ENCODE data around the gene RAET1E. TPM values are rescaled to one million over a fixed set of nuclear protein-coding genes. Genes with fewer than 3 reads are reported as not detected.
"Not testable (repeated sequence)": the region's sequence is repeated elsewhere in the genome, so short reads cannot be mapped to it uniquely, and the experiment has no call there.

RAET1E gene, protein sequence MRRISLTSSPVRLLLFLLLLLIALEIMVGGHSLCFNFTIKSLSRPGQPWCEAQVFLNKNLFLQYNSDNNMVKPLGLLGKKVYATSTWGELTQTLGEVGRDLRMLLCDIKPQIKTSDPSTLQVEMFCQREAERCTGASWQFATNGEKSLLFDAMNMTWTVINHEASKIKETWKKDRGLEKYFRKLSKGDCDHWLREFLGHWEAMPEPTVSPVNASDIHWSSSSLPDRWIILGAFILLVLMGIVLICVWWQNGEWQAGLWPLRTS
- not detected for total RNA-seq

DNA sequence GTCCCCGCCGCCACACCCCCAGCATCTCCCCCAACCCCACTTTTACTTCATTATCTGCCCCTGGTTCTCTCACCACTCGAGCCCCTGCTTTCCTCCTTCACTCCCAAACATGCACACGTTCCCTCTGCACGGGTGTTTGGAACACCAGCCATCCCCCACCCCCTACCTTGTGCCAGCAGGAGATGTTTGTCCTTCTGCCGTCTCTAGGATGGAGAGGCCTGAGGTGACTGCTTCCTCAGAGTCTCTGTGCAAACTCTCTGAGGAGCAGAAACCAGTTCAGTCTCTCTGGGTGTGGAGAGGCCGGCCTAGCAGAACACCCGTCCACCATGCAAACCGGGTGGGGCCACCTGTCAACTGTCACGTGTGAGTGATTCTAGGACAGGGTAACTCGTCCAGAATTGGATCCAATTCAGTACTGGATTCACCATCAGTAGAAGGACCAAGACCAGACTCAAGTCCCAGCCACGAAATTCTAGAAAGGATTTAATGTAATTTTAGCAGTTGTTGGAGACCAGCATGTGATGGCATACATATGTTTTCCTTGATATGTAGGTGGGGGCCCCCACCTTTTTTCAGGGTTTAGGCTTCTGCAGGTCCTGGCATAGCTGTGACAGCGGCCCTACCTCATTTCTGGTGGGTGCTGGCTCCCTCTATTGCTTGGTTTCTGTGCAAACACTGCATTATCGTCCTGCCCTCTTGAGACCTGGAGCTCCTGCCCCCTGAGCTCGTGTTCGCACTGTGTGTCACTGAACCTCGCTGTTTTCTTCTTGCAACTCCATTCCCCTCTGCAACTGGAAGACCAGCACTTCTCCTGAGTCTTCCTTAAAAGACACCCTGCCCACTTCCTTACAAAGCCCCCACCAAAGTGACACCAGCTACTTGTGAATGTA is at the start of gene RAET1E:
RAET1E (minus strand) TSS at position 259 of the 890 bp plus-strand sequence. CDS start 7,212 bp downstream, outside the sequence.
- CTCF ChIA-PET: interaction anchor here (0.8 kb wide), 1 partner anchor 71 kb away, joined by 4 read pairs; no protein-coding TSS in a partner anchor
- peaks cover 36% of the 10 kb centered on the region for H3K27me3 Mint-ChIP-seq
- H3K36me3 Mint-ChIP-seq: no peaks in the 10 kb centered on the region
- H3K4me3 Mint-ChIP-seq: peak within 1 kb of the TSS; percentile 18
- peak; percentile 42 for DNase-seq
- ATAC-seq: no peak
- H3K9me3 Mint-ChIP-seq (ENCODE audit: low read depth): no peaks in the 10 kb centered on the region
- peaks cover 20% of the 10 kb centered on the region for H3K4me1 Mint-ChIP-seq
- peak within 1 kb of the TSS; percentile 31 for H3K27ac Mint-ChIP-seq

DNA sequence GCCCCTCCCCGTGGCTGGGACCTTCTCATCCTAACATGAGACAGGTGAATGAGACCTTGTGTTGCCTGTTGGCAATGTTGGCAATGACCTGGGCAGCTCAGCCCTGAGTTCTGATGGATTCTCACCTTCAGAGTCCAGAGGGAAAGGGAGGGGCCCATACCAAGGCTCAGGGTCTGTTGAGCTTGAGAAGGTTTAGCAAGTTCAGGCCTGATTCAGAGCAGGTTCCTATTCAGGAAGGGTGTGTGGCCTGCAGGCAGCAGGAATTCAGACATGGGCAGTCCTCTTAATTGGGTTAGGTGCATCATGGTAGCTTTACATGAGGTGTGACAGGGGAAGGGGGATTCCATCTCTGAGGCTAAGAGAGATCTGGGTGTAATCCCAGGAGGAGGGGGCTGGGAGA is 49.6 kb upstream of the RAET1E start:
- H3K9me3 Mint-ChIP-seq (ENCODE audit: low read depth); CTCF ChIA-PET; H3K4me1 Mint-ChIP-seq; H3K4me3 Mint-ChIP-seq; H3K36me3 Mint-ChIP-seq; DNase-seq; ATAC-seq; H3K27ac Mint-ChIP-seq: not testable (repeated sequence)
- peaks cover 70% of the 10 kb centered on the region for H3K27me3 Mint-ChIP-seq

DNA sequence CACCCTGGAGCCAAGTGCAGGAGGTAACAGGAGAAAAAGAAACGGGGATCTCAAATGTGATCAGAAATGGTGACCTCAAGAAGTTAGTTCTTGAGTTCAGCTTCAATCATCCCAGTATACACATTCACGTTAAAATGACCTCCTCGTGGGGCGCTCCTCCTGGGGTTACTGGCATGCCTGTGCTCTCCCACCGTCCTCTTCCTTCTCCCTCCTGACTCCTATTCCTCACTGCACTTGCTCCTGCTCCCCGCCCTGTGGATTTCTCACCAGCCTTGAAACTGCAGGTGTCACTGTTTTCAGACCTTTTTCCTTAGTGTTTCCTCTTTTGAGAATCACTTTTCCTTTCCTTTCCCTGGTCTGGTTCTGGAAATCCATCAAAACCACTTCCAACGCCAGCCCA is 48.7 kb upstream of the RAET1E start:
- H3K27me3 Mint-ChIP-seq: peaks cover 69% of the 10 kb centered on the region
- DNase-seq; H3K4me1 Mint-ChIP-seq; H3K36me3 Mint-ChIP-seq; H3K4me3 Mint-ChIP-seq; ATAC-seq; CTCF ChIA-PET; H3K9me3 Mint-ChIP-seq (ENCODE audit: low read depth); H3K27ac Mint-ChIP-seq: not testable (repeated sequence)

GRCh38 chr6:149945276-149945675 is 47.4 kb upstream of the RAET1E start:
- H3K27ac Mint-ChIP-seq; CTCF ChIA-PET; H3K36me3 Mint-ChIP-seq; H3K9me3 Mint-ChIP-seq (ENCODE audit: low read depth); ATAC-seq; DNase-seq; H3K4me3 Mint-ChIP-seq: not testable (repeated sequence)
- peaks cover 67% of the 10 kb centered on the region for H3K27me3 Mint-ChIP-seq
- H3K4me1 Mint-ChIP-seq: peaks cover 17% of the 10 kb centered on the region

- H3K27ac Mint-ChIP-seq; H3K4me3 Mint-ChIP-seq; ATAC-seq; CTCF ChIA-PET; H3K36me3 Mint-ChIP-seq; DNase-seq; H3K9me3 Mint-ChIP-seq (ENCODE audit: low read depth): not testable (repeated sequence)
- Mint-ChIP-seq H3K27me3 (peaks cover 69% of the 10 kb centered on the region), H3K4me1 (peaks cover 35% of the 10 kb centered on the region)
Measured at GRCh38 chr6:149943321-149943720, 45.4 kb upstream of the RAET1E start.

DNA sequence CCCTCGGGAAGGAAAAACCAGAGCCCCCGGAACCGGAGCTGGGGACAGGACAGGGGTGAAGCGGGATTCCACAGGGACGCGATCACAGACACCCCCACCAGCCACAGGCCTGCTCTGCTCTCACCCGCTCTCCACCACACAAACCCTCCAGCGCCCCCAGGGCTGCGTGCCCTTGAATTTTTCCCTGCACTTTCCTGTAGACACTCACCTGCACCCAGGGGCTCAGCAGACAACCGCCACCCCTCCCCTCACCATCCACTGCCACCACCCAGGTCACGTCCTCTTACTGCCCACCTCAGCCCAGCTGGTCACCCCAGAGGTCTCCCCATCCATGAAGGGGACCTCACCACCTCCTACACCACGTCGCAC is 44.5 kb upstream of the RAET1E start:
- Mint-ChIP-seq H3K9me3 (ENCODE audit: low read depth) (no peaks in the 10 kb centered on the region), H3K4me3 (peak overlapping the region; percentile 84), H3K27ac (no peak overlapping the region), H3K27me3 (peaks cover 74% of the 10 kb centered on the region), H3K4me1 (peaks cover 38% of the 10 kb centered on the region), H3K36me3 (no peaks in the 10 kb centered on the region)
- CTCF ChIA-PET: no interaction called here
- peak; percentile 39 for DNase-seq
- ATAC-seq: no peak

- peak; percentile 93 for ATAC-seq
- CTCF ChIA-PET: interaction anchor here (2.2 kb wide), 1 partner anchor 75 kb away, joined by 7 read pairs; no protein-coding TSS in a partner anchor
Measured at GRCh38 chr6:149941583-149942460, 43.9 kb upstream of the RAET1E start, which contains the start of gene ULBP2. Gene ULBP2 (plus strand): TSS chr6:149942014. CDS start chr6:149942073, 59 bp downstream.

DNA sequence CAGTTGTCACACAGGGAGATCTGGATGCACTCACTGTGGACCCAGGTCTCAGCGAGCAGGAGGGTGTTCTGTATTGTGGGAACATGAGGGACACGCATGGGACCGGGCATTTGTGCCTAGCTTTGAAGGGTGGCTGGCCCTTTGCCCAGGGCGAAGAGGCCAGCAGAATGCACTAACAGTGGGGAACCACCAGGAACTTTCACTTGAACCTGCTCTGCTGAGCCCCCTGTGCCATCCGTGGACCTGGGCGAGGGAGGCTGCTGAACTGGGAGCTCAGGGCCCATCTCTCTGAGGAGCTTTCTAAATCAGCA is 42.7 kb upstream of the RAET1E start:
- Mint-ChIP-seq H3K36me3 (no peaks in the 10 kb centered on the region), H3K4me1 (peaks cover 38% of the 10 kb centered on the region), H3K27ac (no peak overlapping the region), H3K9me3 (ENCODE audit: low read depth) (no peaks in the 10 kb centered on the region), H3K4me3 (peak overlapping the region; percentile 5), H3K27me3 (peaks cover 83% of the 10 kb centered on the region)
- peak; percentile 38 for DNase-seq
- CTCF ChIA-PET: interaction anchor here (1.4 to 2.2 kb wide), 3 partner anchors 66 to 130 kb away, joined by 6 to 7 read pairs (median 7); no protein-coding TSS in a partner anchor
- no peak for ATAC-seq

More at GRCh38 chr6:149941583-149942460, 43.9 kb upstream of the RAET1E start, which contains the start of gene ULBP2:
- peak within 1 kb of the TSS; percentile 84 for H3K4me3 Mint-ChIP-seq
- peak within 1 kb of the TSS; percentile 81 for H3K27ac Mint-ChIP-seq
- peak; percentile 92 for DNase-seq
- no peaks in the 10 kb centered on the region for H3K36me3 Mint-ChIP-seq
- peaks cover 78% of the 10 kb centered on the region for H3K27me3 Mint-ChIP-seq
- H3K9me3 Mint-ChIP-seq (ENCODE audit: low read depth): no peaks in the 10 kb centered on the region
- peaks cover 38% of the 10 kb centered on the region for H3K4me1 Mint-ChIP-seq

GRCh38 chr6:149939909-149940671 is 42.2 kb upstream of the RAET1E start:
- Mint-ChIP-seq H3K27me3 (peaks cover 84% of the 10 kb centered on the region), H3K9me3 (ENCODE audit: low read depth) (no peaks in the 10 kb centered on the region), H3K36me3 (no peaks in the 10 kb centered on the region), H3K4me3 (peak overlapping the region; percentile 5), H3K27ac (no peak overlapping the region), H3K4me1 (peaks cover 40% of the 10 kb centered on the region)
- DNase-seq (peak; percentile 39), ATAC-seq (no peak)
- CTCF ChIA-PET: interaction anchor here (1.4 to 2.2 kb wide), 3 partner anchors 67 to 131 kb away, joined by 6 to 7 read pairs (median 7); no protein-coding TSS in a partner anchor

DNA sequence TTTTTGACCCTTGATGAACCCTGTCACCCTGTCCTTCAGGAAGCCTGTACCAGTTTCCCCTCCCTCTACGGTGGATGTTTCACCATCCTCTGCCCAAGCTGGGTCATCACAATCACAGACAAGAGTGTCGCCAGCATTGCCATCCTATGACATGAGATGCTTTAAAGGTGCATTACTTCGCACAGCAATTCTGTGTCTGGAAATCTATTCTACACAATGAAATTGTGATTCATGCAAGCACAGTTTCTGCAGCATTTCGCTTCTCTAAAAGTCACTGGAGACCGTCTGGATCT is 41.4 kb upstream of the RAET1E start:
- Mint-ChIP-seq H3K9me3 (ENCODE audit: low read depth) (no peaks in the 10 kb centered on the region), H3K27me3 (peaks cover 91% of the 10 kb centered on the region), H3K4me1 (peaks cover 48% of the 10 kb centered on the region), H3K4me3 (peak overlapping the region; percentile 62), H3K36me3 (no peaks in the 10 kb centered on the region), H3K27ac (peak overlapping the region; percentile 38)
- DNase-seq (no peak), ATAC-seq (no peak)
- CTCF ChIA-PET: no interaction called here

DNA sequence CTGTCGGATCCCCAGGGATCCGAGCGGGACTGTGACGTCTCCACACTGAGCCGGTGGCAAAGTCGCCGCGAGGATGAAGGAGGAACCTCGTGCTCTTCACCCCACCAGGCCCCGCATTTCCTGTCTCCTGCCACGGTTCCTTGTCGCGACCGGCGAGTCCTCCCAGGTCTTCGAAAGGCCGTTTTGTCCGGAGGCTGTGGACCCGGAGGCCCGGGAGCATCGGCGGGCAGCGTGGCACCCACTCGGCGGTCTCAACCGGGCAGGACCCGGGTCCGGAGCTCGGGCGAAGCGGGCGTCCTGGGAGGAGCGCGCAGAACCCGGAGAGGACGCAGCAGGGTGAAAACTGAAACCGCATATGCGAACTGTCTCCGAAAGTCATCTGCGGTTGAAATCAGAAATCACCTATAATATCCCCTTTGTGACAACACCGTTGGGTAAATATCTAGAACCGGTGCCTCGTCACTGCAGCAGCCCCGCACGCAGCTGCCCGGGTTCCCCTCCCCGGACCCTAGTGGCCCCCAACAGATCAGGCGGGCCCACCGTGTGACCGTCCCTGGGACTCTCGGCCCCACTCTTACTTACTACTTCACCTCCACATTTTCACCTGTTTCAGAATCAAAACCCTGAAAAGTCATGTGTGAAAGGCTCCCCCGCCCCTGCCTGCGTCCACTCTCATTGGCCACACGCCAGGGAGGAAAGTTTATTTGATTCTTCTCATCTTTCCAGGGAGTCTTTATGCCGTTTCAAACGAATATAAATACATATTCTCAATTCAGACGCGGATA is 40.9 kb upstream of the RAET1E start:
- Mint-ChIP-seq H3K27me3 (peaks cover 92% of the 10 kb centered on the region), H3K36me3 (no peaks in the 10 kb centered on the region), H3K4me1 (peaks cover 52% of the 10 kb centered on the region), H3K9me3 (ENCODE audit: low read depth) (no peaks in the 10 kb centered on the region), H3K4me3 (peak overlapping the region; percentile 62), H3K27ac (peak overlapping the region; percentile 38)
- peak; percentile 11 for ATAC-seq
- CTCF ChIA-PET: interaction anchor here (0.8 kb wide), 1 partner anchor 78 kb away, joined by 4 read pairs; no protein-coding TSS in a partner anchor
- peak; percentile 64 for DNase-seq
